ENCODE data around the gene PLA2G3.

The PLA2G3 gene

DNA sequence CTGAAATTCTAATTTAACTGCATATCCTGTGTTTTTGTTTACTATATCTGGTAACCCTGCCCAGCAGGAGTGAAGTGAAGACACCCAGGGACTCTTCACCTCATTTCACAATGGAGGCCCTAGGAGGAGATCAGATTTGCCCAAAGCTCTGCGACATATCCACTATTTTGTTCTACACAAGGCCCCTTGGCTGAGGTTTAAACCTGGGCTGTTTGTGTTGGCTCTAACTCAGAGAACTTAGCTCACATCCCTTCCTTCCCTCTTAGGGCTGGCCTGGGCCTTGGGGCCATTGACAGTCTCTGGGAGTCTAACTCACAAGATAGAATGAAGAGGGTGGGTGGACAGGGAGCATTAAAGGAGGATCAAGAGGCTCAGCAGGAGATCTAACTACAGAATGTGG, 8.2 kb upstream of the PLA2G3 start:
- DNase-seq: no peak

- no peak for DNase-seq
Measured at GRCh38 chr22:31144223-31144622, 3.9 kb upstream of the PLA2G3 start.

GRCh38 chr22:31143537-31143936, 3.2 kb upstream of the PLA2G3 start:
- DNase-seq: no peak

DNA sequence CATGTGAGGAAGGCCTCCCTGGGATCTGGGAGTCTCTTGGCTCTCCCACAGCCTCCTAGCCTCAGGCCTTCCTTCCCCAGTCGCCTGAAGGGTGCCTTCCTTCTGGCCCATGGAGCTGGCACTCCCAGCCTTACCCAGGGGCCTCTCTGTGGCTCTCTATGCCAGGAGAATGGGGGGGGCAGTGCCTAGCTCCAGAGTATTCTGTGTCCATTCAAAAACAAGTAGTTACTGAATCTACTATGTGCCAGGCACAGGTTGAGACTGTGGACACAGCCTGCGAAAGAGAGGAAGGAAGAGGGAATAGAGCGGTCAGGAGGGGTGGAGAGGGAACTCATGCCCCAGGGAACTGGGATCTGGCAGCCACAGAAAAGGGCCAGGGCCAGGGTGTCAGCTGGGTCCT, 2.7 kb upstream of the PLA2G3 start:
- DNase-seq: no peak

DNA sequence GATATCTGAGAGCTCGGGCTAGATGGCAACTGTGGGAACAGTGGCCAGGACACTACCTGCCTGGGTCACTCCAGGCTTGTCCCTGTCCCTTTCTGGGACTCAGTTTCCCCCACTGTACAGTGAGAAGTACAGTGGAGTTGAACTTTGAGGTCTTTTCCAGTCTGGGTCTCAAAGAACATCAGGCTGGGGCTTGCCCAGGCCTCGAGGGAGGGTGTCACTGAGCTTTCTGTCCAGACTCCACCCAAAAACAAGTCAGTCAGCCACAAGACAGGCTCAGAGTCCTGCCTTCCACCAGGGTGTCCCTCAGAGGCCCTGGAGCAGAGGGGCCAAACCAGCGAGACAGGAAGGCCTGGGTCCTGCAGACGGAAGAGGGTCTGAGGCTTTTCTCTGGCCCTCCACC, 2.0 kb upstream of the PLA2G3 start:
- DNase-seq: no peak

GRCh38 chr22:31141551-31141950, 1.2 kb upstream of the PLA2G3 start:
- no peak for DNase-seq

DNA sequence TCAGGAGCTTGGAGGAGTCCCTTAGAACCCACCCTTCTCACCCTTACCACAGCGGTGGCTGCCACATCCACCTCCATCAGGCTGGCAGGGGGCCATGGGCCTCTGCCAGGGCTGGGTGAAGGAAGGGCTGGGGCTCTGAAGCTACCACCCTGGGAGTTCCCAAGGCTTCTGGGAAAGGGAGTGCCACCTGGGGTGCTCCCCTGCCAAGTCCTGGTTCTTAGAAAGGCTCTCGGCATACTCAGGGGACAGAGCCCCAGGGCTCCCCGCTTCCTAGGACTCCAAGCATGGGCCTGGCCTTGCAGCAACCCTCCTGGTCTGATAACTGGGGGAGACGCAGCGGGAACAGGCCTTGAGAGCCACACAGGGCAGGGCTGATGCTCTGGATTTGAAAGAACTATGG, 438 bp upstream of the PLA2G3 start:
- DNase-seq: no peak

- no peak for DNase-seq
Measured at GRCh38 chr22:31139066-31139465, 1.2 kb downstream of the PLA2G3 start.

- DNase-seq: no peak
Measured at GRCh38 chr22:31138126-31138525, 2.2 kb downstream of the PLA2G3 start.

DNA sequence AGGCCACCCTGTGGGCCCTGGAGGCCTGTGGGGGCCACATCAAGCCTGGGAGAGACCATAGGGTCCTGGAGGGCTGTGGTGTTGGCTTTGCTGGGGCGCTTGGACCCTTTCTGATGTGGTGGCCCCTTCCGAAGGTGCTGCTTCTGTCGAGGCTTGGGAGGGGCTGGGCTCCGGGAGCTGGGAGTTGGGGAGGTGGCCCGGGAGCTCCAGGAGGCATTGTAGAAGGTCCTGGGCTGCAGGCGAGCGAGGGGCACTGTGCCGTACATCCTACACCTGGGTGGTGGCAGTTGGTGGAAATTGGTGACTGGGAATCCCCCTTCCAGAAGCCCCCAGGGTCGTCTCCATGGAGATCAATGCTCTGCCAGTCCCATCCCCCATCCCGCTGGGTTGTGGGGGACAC, 2.6 kb downstream of the PLA2G3 start:
- DNase-seq: no peak

DNA sequence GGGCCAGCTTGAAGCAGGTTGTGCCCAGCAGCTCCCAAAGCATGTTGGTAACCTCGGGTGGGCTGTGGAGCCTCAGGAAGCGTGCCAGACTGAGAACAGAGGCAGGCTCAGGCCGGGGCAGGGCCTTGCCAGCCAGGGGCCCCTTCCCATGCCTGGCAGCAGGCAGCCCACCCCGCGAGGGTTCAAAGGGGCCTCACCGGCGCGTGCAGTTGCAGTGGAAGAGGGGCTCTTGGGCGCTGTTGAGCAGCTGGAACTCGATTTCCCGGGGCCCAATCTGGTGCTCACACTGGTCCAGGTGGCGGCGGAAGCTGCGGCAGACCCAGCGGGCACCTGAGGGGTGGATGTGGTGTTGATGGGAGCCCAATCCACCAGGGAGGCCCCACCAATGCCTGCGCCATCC, 3.6 kb downstream of the PLA2G3 start:
- DNase-seq: no peak

DNA sequence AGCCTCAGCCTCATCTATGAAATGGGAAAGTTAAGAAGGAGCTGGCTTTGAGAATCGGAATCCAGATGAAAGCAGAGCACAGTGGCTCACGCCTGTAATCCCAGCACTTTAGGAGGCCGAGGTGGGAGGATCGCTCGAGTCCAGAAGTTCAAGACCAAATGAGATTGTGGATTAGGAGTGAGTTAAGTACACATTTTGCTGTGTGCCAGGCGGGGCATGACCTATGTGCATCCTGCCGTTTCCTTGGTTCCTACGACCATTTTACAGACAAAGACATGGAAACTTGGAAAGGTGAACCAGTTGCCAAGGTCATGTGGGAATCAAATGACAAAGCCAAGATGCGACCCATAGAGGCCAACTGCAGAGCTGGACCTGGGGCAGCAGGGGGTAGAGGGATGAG, 4.2 kb downstream of the PLA2G3 start:
- DNase-seq: no peak

- DNase-seq: no peak
Measured at GRCh38 chr22:31135706-31136105, 4.6 kb downstream of the PLA2G3 start.

GRCh38 chr22:31134688-31135087, 5.6 kb downstream of the PLA2G3 start:
- DNase-seq: no peak

DNA sequence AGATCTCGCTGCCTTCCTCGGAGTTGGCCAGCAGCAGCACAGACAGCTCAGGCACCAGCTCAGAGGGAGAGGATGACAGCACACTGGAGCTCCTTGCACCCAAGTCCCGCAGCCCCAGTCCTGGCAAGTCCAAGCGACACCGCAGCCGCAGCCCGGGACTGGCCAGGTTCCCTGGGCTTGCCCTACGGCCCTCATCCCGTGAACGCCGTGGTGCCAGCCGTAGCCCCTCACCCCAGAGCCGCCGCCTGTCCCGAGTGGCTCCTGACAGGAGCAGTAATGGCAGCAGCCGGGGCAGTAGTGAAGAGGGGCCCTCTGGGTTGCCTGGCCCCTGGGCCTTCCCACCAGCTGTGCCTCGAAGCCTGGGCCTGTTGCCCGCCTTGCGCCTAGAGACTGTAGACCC, 6.4 kb downstream of the PLA2G3 start:
- no peak for DNase-seq

DNA sequence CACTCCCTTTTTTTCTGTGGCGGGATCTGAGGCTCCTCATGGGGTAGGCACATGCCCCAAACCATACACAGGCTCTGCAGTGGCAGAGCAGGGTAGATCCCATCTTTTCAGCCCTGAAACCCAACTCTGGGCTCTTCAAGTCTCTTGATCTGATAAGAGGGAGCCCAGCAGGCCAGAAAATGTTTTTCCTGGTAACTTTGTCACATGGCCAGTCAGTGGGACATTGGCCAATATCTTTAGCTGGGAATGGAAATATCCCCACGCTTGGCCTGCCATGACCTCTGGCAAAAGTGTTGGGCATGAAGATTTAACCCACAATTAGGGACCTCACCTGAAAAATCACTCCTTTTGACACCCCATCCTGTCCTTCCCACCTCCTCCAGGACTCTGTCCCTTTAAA, 9.4 kb downstream of the PLA2G3 start:
- DNase-seq: no peak

- no peak for DNase-seq
Measured at GRCh38 chr22:31128156-31128555, 12.2 kb downstream of the PLA2G3 start.

DNA sequence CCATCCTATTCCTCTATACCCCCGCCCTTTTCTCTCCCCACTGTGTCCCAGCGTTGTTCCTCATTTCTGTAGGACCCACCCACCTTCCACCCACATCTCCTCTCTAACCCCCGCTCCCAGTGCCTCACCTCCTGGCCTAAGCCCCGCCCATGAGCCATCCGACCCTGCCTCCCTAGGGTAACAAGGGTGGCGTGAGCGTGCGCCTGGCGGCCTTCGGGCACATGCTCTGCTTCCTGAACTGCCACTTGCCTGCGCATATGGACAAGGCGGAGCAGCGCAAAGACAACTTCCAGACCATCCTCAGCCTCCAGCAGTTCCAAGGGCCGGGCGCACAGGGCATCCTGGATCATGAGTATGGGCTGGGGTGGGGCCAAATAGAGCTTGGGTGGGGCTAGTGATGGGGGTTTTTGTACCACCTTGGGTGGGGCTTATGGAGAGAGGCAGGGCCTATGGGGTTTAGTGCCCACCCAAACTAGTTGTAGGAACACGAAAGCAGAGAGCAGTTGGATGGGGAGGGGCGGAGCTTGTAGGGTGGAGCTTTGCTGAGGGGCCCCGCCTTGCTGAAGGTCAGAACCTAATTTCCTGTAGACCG, 13.0 kb downstream of the PLA2G3 start:
- DNase-seq: no peak

- no peak for DNase-seq
Measured at GRCh38 chr22:31126869-31127175, 13.5 kb downstream of the PLA2G3 start.

- no peak for DNase-seq
Measured at GRCh38 chr22:31126128-31126868, 14.0 kb downstream of the PLA2G3 start.

GRCh38 chr22:31125521-31126117, 14.7 kb downstream of the PLA2G3 start:
- DNase-seq: no peak

DNA sequence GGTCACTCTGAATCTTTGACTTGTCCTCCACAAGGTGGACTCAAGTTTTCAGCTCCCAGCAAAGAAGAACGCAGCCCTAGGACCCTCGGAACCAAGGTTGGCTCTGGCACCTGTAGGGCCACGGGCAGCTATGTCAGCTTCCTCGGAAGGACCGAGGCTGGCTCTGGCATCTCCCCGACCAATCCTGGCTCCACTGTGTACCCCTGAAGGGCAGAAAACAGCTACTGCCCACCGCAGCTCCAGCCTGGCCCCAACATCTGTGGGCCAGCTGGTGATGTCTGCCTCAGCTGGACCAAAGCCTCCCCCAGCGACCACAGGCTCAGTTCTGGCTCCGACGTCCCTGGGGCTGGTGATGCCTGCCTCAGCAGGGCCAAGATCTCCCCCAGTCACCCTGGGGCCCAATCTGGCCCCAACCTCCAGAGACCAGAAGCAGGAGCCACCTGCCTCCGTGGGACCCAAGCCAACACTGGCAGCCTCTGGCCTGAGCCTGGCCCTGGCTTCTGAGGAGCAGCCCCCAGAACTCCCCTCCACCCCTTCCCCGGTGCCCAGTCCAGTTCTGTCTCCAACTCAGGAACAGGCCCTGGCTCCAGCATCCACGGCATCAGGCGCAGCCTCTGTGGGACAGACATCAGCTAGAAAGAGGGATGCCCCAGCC, 15.4 kb downstream of the PLA2G3 start:
- DNase-seq: no peak

DNA sequence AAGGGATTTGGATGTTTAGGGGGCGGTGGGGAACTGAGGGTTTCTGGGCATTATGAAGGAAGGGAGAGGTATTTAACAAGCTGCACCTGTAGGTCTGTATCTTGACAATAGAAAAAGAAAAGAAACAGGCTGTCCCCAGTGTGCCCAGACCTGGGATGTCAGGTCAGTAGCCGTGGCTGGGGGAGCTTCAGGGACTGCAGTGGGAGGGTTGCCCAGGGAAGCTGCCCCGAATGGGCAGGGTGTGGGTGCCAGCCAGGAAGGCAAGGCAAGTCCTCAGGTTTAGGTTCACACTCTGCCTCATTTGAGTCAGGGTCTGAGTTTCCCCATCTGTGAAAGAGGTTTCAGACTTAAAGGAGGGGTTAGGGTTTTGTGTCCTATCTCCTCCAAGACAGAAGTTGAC, 16.0 kb downstream of the PLA2G3 start:
- no peak for DNase-seq

DNA sequence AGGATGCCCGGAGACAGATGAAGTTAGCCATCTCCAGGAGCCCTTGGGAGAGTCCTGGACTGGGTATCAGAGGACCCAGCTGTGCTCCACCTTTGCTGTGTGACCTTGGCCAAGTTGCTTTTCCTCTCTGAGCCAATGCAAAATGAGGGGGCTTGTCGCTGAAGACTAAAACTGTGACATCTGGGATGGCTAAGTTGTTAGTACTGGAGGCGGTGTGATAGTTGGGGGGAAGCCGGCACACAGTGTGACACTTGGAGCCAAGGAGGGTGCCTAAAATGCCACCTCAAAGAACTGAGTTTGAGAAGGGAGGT, 17.1 kb downstream of the PLA2G3 start:
- DNase-seq: no peak
